K562 (cell line): ENCODE data around the gene ILKAP. TPM values are rescaled to one million over a fixed set of nuclear protein-coding genes. Genes with fewer than 3 reads are reported as not detected.

ENCODE experiments used
- BRF1 ChIP-seq: IDR thresholded peaks from 3 replicates; pipeline ENCODE4 v1.6.1; 2011; ENCODE audit warnings: borderline replicate concordance, mild to moderate bottlenecking; ENCODE audit not compliant: insufficient read length; ENCODE audit errors: extremely low read depth
- HDAC8 ChIP-seq: fragments of 450-650 bp; IDR thresholded peaks from 2 replicates; pipeline ENCODE4 v1.6.1; 2016; ENCODE audit warnings: mild to moderate bottlenecking, missing genetic modification characterization, moderate library complexity, missing compliant biosample characterization
- KLF10 ChIP-seq: fragments of 250-450 bp; sonication (Bioruptor Pico); IDR thresholded peaks from 2 replicates; pipeline ENCODE4 v1.6.1; 2021; ENCODE audit warnings: matching md5 sums
- MLLT1 ChIP-seq, 2 experiments: fragments of 450-650 bp; IDR thresholded peaks; 2 replicates each; pipeline ENCODE4 v1.6.1; 2016
- ZBTB40 ChIP-seq, 2 experiments: fragments of 450-650 bp in 1 of 2; sonication (generic) in 1 of 2; formaldehyde crosslinking in 1 of 2; IDR thresholded peaks; 2 replicates each; pipeline versions ENCODE4 v1.7.1 to v1.9.0; 2016 to 2022; ENCODE audit warnings: inconsistent platforms in 1 of 2, mild to moderate bottlenecking in 1 of 2, missing genetic modification reagents in 1 of 2
- ZKSCAN3 ChIP-seq: fragments of 250-450 bp; sonication (Bioruptor Pico); IDR thresholded peaks from 2 replicates; pipeline ENCODE4 v1.4.0; 2020
- polyA plus RNA-seq, 8 experiments: library from polyadenylated mRNA; depleted of rRNA in 4 of 8; stranded (reverse) in 5 of 8; unstranded in 3 of 8; fragments of >200 nt; fragmentation: Nextera tagmentation in 2 of 8; fragmentation: Illumina TruSeq in 1 of 8; extraction: Ambion mirVana in 2 of 8; extraction: Trizol in 1 of 8; gene quantifications; 2 replicates each; pipeline versions ENCODE4 v1.2.1 to v1.2.3, GENCODE V29; 2011 to 2014; ENCODE audit warnings: inconsistent platforms in 1 of 8, missing spikeins in 1 of 8
- total RNA-seq, 7 experiments: library from RNA; depleted of rRNA in 6 of 7; stranded (reverse); fragments of >200 nt in 6 of 7; fragmentation: Illumina TruSeq in 2 of 7; extraction: Trizol in 2 of 7; gene quantifications; 2 replicates each; pipeline versions ENCODE4 v1.2.1 to v1.2.3, GENCODE V29; 2011 to 2021; ENCODE audit warnings: low replicate concordance in 1 of 7

ILKAP gene
- total and polyA plus RNA-seq, 9 of the 15 experiments (the other 6 are each of a cell fraction or from before 2014, with no cell fraction given) = 3.1 to 43.9 (median 20.7) TPM

DNA sequence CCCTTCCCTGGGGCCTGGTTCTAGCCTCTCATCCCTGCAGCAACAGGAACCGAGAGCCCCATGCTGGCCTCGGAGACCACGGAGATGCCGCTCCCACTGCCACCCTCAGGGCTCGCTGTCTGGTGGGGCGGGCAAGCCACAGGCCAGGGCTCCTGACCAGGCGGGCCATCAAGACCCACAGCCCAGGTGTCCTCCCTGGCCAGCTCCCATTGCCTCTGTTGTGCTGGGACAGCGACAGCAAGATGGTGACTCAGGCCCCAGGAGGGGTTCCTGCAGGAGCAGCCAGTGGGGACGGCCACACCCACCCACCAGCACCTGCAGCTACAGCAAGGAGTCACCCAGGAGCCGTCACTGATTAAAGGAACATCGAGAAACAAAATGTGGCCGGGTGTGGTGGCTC, 57.6 kb downstream of the ILKAP start (continued):
- TF ChIP-seq MLLT1 (IDR thresholded peaks at IDR 0.05) (no peak), ZBTB40 (IDR thresholded peaks at IDR 0.05) (no peak), ZBTB40 (CRISPR knock-in tag; IDR thresholded peaks at IDR 0.05) (no peak), KLF10 (CRISPR knock-in tag) (no peak), ZKSCAN3 (no peak), HDAC8 (tag) (no peak), BRF1 (no peak)
